CD4-positive, alpha-beta T cell (primary cell): ENCODE measurements around the gene ASB17. TPM values are rescaled to one million over a fixed set of nuclear protein-coding genes. Genes with fewer than 3 reads are reported as not detected.
"Not testable (repeated sequence)": the region's sequence is repeated elsewhere in the genome, so short reads cannot be mapped to it uniquely, and the experiment has no call there.

ENCODE experiments used
- ATAC-seq: fragments of 200-7000 bp; cut with Tn5 transposase; one replicate; pipeline ENCODE4 v1.10.0; 2022; ENCODE audit warnings: mild to moderate bottlenecking; ENCODE audit not compliant: poor library complexity
- CTCF ChIA-PET: fragments of 350-600 bp; sonication (Branson Sonifier 250); formaldehyde crosslinking; loops from one replicate; lab custom pipeline; 2021; ENCODE audit warnings: antibody characterized with exemption, inconsistent platforms; lab: Charles Lee
- POLR2A ChIA-PET: fragments of 350-600 bp; sonication (Branson Sonifier 250); formaldehyde crosslinking; loops from one replicate; lab custom pipeline; 2021; ENCODE audit warnings: antibody characterized with exemption, inconsistent platforms; lab: Charles Lee
- DNase-seq, 14 experiments: peaks; one replicate each; pipeline ENCODE4 v3.0.0-alpha.2; 2013 to 2020; ENCODE audit warnings: mixed read lengths in 2 of 14
- H3K27ac ChIP-seq, 2 donors: one replicate each; pipeline versions ENCODE4 v1.5.1 to v1.7.0; 2013; ENCODE audit warnings: low read length in 2 of 2, low read depth in 1 of 2, mild to moderate bottlenecking in 1 of 2
- H3K27me3 ChIP-seq, 2 experiments: 1 replicate in 1 of 2; 2 replicates in 1 of 2; pipeline versions ENCODE4 v1.6.1 to v1.7.0; 2013; ENCODE audit warnings: low read length in 2 of 2, control low read depth in 1 of 2, mild to moderate bottlenecking in 1 of 2, moderate library complexity in 1 of 2; ENCODE audit not compliant: insufficient read depth in 2 of 2, control insufficient read depth in 1 of 2
- H3K36me3 ChIP-seq: one replicate; pipeline ENCODE4 v1.6.1; 2013; ENCODE audit warnings: low read length, control low read depth; ENCODE audit not compliant: insufficient read depth
- H3K4me1 ChIP-seq: one replicate; pipeline ENCODE4 v1.6.1; 2013; ENCODE audit warnings: low read length, control low read depth; ENCODE audit not compliant: insufficient read depth
- H3K4me3 ChIP-seq: one replicate; pipeline ENCODE4 v1.5.1; 2013; ENCODE audit warnings: mild to moderate bottlenecking, low read length, moderate library complexity
- H3K9me3 ChIP-seq, 2 experiments: 1 replicate in 1 of 2; 2 replicates in 1 of 2; pipeline versions ENCODE4 v1.6.1 to v1.7.0; 2013; ENCODE audit warnings: low read length in 2 of 2, mild to moderate bottlenecking in 2 of 2, control low read depth in 1 of 2, moderate library complexity in 1 of 2; ENCODE audit not compliant: control insufficient read depth in 1 of 2, insufficient read depth in 1 of 2
- H3K27ac Mint-ChIP-seq: one replicate; pipeline ENCODE4 v1.8.0; 2020; ENCODE audit warnings: mixed read lengths
- H3K27me3 Mint-ChIP-seq: one replicate; pipeline ENCODE4 v1.8.0; 2021; ENCODE audit warnings: mixed read lengths
- H3K36me3 Mint-ChIP-seq: one replicate; pipeline ENCODE4 v1.8.0; 2021; ENCODE audit warnings: low read depth, mixed read lengths
- H3K4me1 Mint-ChIP-seq: one replicate; pipeline ENCODE4 v1.8.0; 2021; ENCODE audit warnings: low read depth, mixed read lengths
- H3K4me3 Mint-ChIP-seq: one replicate; pipeline ENCODE4 v1.8.0; 2020; ENCODE audit warnings: mild to moderate bottlenecking, mixed read lengths
- H3K9me3 Mint-ChIP-seq: one replicate; pipeline ENCODE4 v1.8.0; 2020; ENCODE audit warnings: mixed read lengths
- CTCF ChIP-seq: fragments of 200-600 bp; IDR thresholded peaks from one replicate; pipeline ENCODE4 v1.8.0; 2022; ENCODE audit warnings: antibody characterized with exemption, mild to moderate bottlenecking
- intact Hi-C, 2 experiments: fragments of 100-400 bp; cut with DNase I in 1 of 2; cut with micrococcal nuclease in 1 of 2; formaldehyde crosslinking; loops; one replicate each; pipeline versions ENCODE4 v1.15.1 to v1.9.0; 2023 to 2025; cut with DNase I, micrococcal nuclease
- total RNA-seq, 174 experiments: library from RNA in 2 of 174; stranded (reverse) in 2 of 174; gene quantifications; one replicate each; pipeline ENCODE4 v1.2.3 and lab custom pipeline; 2021 to 2026

The ASB17 gene
- total RNA-seq, 2 experiments from 2014 or later, result not detected

- POLR2A ChIA-PET, result no interaction called here
- no peaks in the 10 kb centered on the region for H3K9me3 ChIP-seq
- H3K27ac ChIP-seq, result no peak overlapping the region
- CTCF ChIA-PET, result no interaction called here
- ATAC-seq (no peak), DNase-seq (no peak)
- H3K4me3 Mint-ChIP-seq, result no peak overlapping the region
- H3K4me3 ChIP-seq, result no peak overlapping the region
- H3K9me3 Mint-ChIP-seq, result peaks cover 6% of the 10 kb centered on the region
- H3K27me3 ChIP-seq, result no peaks in the 10 kb centered on the region
- no peak for TF ChIP-seq CTCF
- no peak overlapping the region for H3K27ac Mint-ChIP-seq
- H3K36me3 Mint-ChIP-seq, result no peaks in the 10 kb centered on the region
- H3K27me3 Mint-ChIP-seq, result no peaks in the 10 kb centered on the region
- no peaks in the 10 kb centered on the region for H3K4me1 Mint-ChIP-seq
- no peaks in the 10 kb centered on the region for H3K36me3 ChIP-seq
- intact Hi-C loops, result no loop called here
- no peaks in the 10 kb centered on the region for H3K4me1 ChIP-seq
Observed at GRCh38 chr1:75950176-75950575, 18.0 kb upstream of the ASB17 start.

- H3K27me3 Mint-ChIP-seq, CTCF ChIA-PET, H3K27ac Mint-ChIP-seq, H3K27me3 ChIP-seq, H3K36me3 ChIP-seq, H3K4me3 Mint-ChIP-seq, H3K4me1 Mint-ChIP-seq, H3K36me3 Mint-ChIP-seq, H3K9me3 ChIP-seq, H3K4me1 ChIP-seq, H3K4me3 ChIP-seq, intact Hi-C loops, DNase-seq, H3K27ac ChIP-seq, ATAC-seq: not testable (repeated sequence)
- peaks cover 11% of the 10 kb centered on the region for H3K9me3 Mint-ChIP-seq
- POLR2A ChIA-PET, result interaction anchor here (0.6 kb wide), 1 partner anchor 22 kb away, joined by 3 read pairs; no protein-coding TSS in a partner anchor
Observed at GRCh38 chr1:75943037-75943436, 10.8 kb upstream of the ASB17 start.

GRCh38 chr1:75937034-75937433 lies 4.8 kb upstream of the ASB17 start:
- intact Hi-C loops, result no loop called here
- H3K27ac Mint-ChIP-seq, result no peak overlapping the region
- ChIA-PET CTCF (no interaction called here), POLR2A (no interaction called here)
- H3K36me3 ChIP-seq, result no peaks in the 10 kb centered on the region
- no peaks in the 10 kb centered on the region for H3K9me3 ChIP-seq
- H3K4me1 ChIP-seq, result no peaks in the 10 kb centered on the region
- DNase-seq, result no peak
- no peaks in the 10 kb centered on the region for H3K9me3 Mint-ChIP-seq
- no peak overlapping the region for H3K4me3 Mint-ChIP-seq
- no peaks in the 10 kb centered on the region for H3K36me3 Mint-ChIP-seq
- no peak overlapping the region for H3K27ac ChIP-seq
- ATAC-seq, result no peak
- TF ChIP-seq CTCF, result no peak
- no peaks in the 10 kb centered on the region for H3K27me3 Mint-ChIP-seq
- no peaks in the 10 kb centered on the region for H3K27me3 ChIP-seq
- H3K4me3 ChIP-seq, result no peak overlapping the region
- no peaks in the 10 kb centered on the region for H3K4me1 Mint-ChIP-seq

- H3K36me3 Mint-ChIP-seq, result no peaks in the 10 kb centered on the region
- no peaks in the 10 kb centered on the region for H3K9me3 Mint-ChIP-seq
- Histone ChIP-seq H3K36me3 (no peaks in the 10 kb centered on the region), H3K27me3 (peaks cover 0 to 6% of the 10 kb centered on the region in 2 experiments), H3K4me1 (no peaks in the 10 kb centered on the region), H3K9me3 (no peaks in the 10 kb centered on the region), H3K27ac (no peak overlapping the region), H3K4me3 (no peak overlapping the region)
- peaks cover 24% of the 10 kb centered on the region for H3K27me3 Mint-ChIP-seq
- no peak for TF ChIP-seq CTCF
- no peak overlapping the region for H3K4me3 Mint-ChIP-seq
- DNase-seq, result no peak
- no peak overlapping the region for H3K27ac Mint-ChIP-seq
- CTCF ChIA-PET, result no interaction called here
- no peak for ATAC-seq
- no peaks in the 10 kb centered on the region for H3K4me1 Mint-ChIP-seq
- intact Hi-C loops, result no loop called here
- POLR2A ChIA-PET, result no interaction called here
Observed at GRCh38 chr1:75922698-75923097, 9.5 kb downstream of the ASB17 start.
